ENCODE results near the gene LETM1. TPM values are rescaled to one million over a fixed set of nuclear protein-coding genes. Genes with fewer than 3 reads are reported as not detected.

Gene LETM1
- total RNA-seq, 1 donor from 2014 or later: 46.1 TPM

- Mint-ChIP-seq H3K4me1 (ENCODE audit: low read depth) (peaks cover 2% of the 10 kb centered on the region), H3K27ac (no peak overlapping the region), H3K4me3 (ENCODE audit: low read depth) (no peak overlapping the region), H3K36me3 (ENCODE audit: insufficient read depth) (no peaks in the 10 kb centered on the region), H3K27me3 (no peaks in the 10 kb centered on the region), H3K9me3 (ENCODE audit: low read depth) (no peaks in the 10 kb centered on the region)
- DNase-seq (ENCODE audit: low spot score, unreplicated experiment): no peak
- TF ChIP-seq CTCF (IDR thresholded peaks at IDR 0.05; ENCODE audit: unreplicated experiment): no peak
Observed at GRCh38 chr4:1806596-1807331, 49.2 kb downstream of the LETM1 start.

- Mint-ChIP-seq H3K4me1 (ENCODE audit: low read depth) (peaks cover 2% of the 10 kb centered on the region), H3K36me3 (ENCODE audit: insufficient read depth) (no peaks in the 10 kb centered on the region), H3K9me3 (ENCODE audit: low read depth) (no peaks in the 10 kb centered on the region), H3K27ac (no peak overlapping the region), H3K4me3 (ENCODE audit: low read depth) (no peak overlapping the region), H3K27me3 (no peaks in the 10 kb centered on the region)
- no peak for TF ChIP-seq CTCF (IDR thresholded peaks at IDR 0.05; ENCODE audit: unreplicated experiment)
- no peak for DNase-seq (ENCODE audit: low spot score, unreplicated experiment)
Observed at GRCh38 chr4:1806223-1806564, 49.8 kb downstream of the LETM1 start.

GRCh38 chr4:1805493-1806222, 50.3 kb downstream of the LETM1 start:
- Mint-ChIP-seq H3K27me3 (no peaks in the 10 kb centered on the region), H3K4me3 (ENCODE audit: low read depth) (no peak overlapping the region), H3K36me3 (ENCODE audit: insufficient read depth) (no peaks in the 10 kb centered on the region), H3K27ac (no peak overlapping the region), H3K9me3 (ENCODE audit: low read depth) (no peaks in the 10 kb centered on the region), H3K4me1 (ENCODE audit: low read depth) (peaks cover 2% of the 10 kb centered on the region)
- DNase-seq (ENCODE audit: low spot score, unreplicated experiment): no peak
- no peak for TF ChIP-seq CTCF (IDR thresholded peaks at IDR 0.05; ENCODE audit: unreplicated experiment)

GRCh38 chr4:1804638-1805492, 51.1 kb downstream of the LETM1 start:
- no peak overlapping the region for H3K27ac Mint-ChIP-seq
- H3K36me3 Mint-ChIP-seq (ENCODE audit: insufficient read depth): no peaks in the 10 kb centered on the region
- no peak for TF ChIP-seq CTCF (IDR thresholded peaks at IDR 0.05; ENCODE audit: unreplicated experiment)
- H3K27me3 Mint-ChIP-seq: no peaks in the 10 kb centered on the region
- no peaks in the 10 kb centered on the region for H3K9me3 Mint-ChIP-seq (ENCODE audit: low read depth)
- H3K4me3 Mint-ChIP-seq (ENCODE audit: low read depth): no peak overlapping the region
- DNase-seq (ENCODE audit: low spot score, unreplicated experiment): no peak
- H3K4me1 Mint-ChIP-seq (ENCODE audit: low read depth): peaks cover 2% of the 10 kb centered on the region

Data from progenitor cell of endocrine pancreas (in vitro differentiated cells).